GM11168 (cell line): ENCODE measurements around the gene CRNKL1.

Experiments
- in situ Hi-C: fragments of 300-500 bp; cut with MboI; formaldehyde crosslinking; loops from one replicate; pipeline ENCODE4 v1.12.0; 2022; ENCODE audit warnings: low sequenced_read_pairs; ENCODE audit not compliant: unreplicated experiment

CRNKL1 gene

DNA sequence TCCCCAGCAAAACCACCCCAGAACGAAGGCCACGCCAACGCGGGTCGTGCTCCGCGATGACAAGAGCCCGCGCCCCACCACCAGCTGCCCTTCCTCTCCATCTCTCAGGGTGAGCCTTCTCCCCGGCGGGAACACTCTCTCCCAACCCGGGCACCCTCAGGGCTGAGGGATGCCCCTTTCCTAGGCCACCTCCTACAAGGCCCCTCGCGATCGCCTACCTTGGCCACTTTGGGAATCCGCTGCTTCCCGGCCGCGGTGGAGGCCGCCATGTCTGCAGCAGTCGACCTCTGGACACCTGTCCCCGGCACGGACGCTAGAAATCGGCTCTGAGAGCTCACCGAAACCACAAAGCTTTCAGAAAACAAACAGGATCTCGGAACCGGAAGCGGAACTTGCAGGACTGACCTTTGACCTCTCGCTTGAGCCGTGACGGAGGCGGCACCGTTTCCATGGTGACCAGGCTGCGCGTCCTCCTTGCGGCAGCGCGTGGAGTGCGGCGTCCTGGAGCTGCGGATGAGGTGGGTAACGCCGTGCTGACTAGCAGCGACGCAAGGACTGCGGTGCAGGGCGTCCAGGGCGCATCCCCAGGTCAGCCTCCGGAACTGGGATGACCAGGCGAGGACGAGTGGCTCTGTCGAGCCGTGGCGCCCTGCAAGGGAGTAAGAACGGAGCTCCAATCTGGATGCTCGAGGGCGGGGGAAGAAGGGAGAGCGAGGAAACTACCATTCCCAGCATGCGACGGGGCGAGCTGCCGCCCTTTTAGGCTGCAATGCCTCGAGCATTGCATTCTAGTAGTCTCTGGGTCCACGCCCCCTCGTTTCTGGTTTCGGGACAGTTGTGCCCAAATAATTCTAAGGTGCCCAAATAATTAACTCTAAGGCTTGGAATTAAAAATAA is at the start of gene CRNKL1, which contains the start of gene CFAP61:
Gene CRNKL1 (minus strand): TSS at position 393 of the 897 bp plus-strand sequence. CDS start 124 bp downstream, at position 269.
Gene CFAP61 (plus strand): TSS at position 459 of the 897 bp plus-strand sequence. CDS start 4,122 bp downstream, outside the sequence.
- in situ Hi-C loops, result no loop called here

DNA sequence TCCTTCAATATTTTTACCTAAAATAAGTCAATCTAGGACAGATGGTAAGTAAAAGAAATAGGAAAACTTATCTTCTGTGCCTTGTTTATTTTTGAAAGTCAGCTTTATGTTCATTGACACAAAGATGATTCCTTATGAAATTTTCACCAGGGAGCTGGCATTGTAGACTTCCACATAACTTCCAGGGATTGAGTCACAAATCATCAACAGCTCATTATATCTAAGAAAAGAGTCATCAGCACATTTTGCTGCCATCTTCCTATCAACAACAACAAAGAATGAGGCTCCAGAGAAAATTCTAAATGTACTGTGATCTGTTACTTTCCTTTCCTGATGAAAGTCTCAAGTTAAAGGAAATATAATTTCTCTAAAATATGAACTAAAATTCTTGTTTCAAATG is 48.6 kb upstream of the CRNKL1 start:
- in situ Hi-C loops, result no loop called here

DNA sequence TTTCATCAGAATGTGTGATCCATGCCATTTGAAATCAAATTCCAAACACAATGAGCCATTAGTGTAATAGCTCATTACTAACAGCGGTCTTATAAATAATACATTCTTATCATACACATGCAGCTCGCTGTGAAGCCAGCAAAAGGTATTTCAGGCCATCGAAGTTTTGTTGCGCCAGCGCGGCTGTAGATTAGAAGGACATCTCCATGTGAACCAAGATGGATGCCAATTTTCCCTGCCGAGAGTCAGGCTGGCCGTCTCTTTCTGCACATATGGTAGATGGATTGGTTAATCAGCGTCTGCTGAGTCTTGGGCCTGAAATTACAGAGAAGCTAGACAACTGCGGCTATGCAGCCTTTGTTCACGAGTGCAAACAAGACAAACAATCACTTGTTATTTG is 44.2 kb upstream of the CRNKL1 start:
- in situ Hi-C loops, result loop anchor here (25.0 kb wide), 1 partner anchor 466 kb away; no protein-coding TSS in a partner anchor

DNA sequence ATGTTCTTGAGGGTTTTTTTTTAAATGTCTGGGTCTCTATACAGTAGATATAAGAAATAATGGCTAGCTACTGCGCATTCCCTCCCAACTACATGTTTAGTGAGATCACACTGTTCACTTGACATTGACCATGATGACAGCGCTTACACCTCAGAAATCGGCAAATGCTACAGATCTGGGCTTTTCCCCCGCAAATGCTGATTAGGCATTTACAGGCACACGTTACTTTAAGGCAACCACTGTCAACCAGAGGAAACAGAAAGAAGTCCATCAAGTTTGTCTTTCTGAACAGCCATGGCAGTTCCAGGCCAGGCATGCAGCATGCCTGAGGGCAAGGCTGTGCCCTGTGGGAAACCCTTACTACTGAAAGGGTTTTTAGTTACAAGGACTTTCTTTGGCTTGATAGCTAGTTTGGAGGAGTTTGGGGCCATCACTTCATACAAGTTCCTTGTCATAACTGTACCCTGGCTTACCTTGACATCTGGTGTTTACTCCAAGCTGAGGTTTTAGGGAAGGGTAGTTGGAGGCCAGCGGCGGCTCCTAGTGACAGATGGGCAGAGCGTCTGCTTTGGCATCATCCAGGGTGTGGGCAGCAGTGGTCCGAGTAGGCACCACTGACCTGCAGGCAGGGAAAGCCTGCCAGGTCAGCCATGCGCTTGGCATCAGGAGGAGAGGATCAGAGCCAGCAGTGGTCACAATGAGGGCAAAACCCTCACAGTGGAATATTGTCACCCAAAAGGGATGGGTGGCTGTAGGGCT is 43.0 kb upstream of the CRNKL1 start:
- in situ Hi-C loops, result loop anchor here (25.0 kb wide), 1 partner anchor 467 kb away; no protein-coding TSS in a partner anchor

DNA sequence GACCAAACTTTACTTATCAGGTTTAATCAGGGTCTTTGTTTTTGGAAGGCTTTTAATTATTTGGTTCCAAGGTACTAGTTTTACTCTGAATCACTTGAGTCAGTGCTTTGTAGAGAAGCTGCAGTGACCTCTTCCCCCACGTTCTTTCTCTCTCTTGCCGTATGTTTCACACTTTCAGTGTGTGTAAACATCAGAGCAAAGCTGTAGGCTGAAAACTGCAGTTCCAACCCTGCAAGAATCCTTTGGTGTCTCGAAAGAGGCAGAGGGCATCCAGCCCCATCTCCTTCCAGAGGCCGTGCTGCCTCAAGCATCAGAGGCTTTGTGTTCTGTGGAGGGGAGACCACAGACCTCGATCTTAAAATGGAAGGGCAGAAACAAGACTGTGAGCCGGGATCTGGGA is 42.1 kb upstream of the CRNKL1 start:
- in situ Hi-C loops, result loop anchor here (25.0 kb wide), 1 partner anchor 468 kb away; no protein-coding TSS in a partner anchor

DNA sequence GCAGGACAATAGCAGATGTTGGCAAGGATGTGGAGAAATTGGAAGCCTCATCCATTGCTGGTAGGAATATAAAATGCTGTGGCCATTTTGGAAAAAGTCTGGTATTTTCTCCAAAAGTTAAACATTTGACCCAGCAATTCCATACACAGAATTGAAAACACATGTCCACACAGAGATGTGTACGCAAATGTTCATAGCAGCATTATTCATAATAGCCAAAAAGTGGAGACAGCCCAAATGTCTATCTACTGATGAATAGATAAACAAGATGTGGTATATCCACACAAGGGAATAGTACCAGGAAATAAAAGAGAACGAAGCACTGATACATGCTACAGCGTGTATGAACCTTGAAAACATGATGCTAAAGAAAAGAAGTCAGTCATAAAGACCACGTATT is 40.6 kb upstream of the CRNKL1 start:
- in situ Hi-C loops, result loop anchor here (25.0 kb wide), 1 partner anchor 469 kb away; no protein-coding TSS in a partner anchor

DNA sequence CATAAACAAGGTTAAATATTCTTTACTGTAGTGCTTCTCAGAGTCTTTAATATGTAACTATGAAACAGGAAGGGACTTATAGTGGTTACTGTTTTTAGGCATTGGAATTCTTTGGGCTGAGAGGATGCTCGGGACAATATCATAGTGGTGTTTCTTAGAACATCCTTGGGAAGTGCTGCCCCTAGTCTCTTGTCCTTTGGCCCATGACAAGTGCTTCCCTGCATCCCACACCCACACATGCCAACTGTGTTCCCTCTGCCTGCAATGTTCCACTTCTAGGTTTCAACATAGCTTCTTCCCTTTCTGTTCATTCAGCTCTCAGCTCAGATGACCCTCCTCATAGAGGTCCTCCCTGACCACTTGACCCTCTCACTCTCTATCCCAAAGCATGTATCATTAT is 37.7 kb upstream of the CRNKL1 start:
- in situ Hi-C loops, result loop anchor here (5.0 to 25.0 kb wide), 2 partner anchors 147 to 472 kb away; no protein-coding TSS in a partner anchor

DNA sequence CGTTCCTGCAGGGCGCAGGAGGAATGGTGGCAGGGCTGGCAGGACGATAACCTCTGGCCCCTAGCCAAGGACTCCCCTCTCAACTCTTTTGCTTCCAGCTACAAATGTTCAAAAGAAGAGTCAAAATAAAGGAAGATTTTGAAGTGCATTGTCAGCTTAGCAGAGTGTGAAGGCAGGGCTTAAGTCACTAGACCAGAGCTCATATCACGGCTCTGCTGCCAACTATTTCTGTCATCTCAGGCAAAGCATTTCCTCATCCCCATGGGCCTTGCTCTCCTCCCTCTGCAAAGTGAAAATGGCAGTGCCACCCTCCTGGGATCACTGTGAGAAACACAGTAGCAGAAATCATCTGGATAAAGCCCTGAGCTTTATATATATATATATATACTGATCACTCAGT is 36.8 kb upstream of the CRNKL1 start:
- in situ Hi-C loops, result loop anchor here (5.0 to 25.0 kb wide), 2 partner anchors 148 to 473 kb away; no protein-coding TSS in a partner anchor

DNA sequence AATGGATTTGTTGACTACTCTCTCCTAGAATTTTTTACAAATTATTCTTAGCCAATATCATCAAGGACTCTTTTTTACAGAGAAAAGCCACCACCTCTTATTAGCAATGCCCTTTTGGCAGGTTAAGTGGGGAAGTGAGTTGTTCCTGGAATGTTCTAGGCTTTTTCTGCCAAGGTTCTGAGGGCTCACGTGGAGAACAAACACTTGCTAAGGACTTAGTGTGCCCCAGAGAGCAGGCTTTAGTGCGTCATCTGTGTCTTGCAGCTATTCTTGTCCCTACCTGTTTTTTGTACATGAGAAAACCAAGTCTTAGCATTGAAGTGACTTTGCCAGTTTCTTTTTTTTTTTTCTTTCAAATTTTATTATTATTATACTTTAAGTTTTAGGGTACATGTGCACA is 33.5 kb upstream of the CRNKL1 start:
- in situ Hi-C loops, result loop anchor here (5.0 to 25.0 kb wide), 2 partner anchors 151 to 476 kb away; no protein-coding TSS in a partner anchor

DNA sequence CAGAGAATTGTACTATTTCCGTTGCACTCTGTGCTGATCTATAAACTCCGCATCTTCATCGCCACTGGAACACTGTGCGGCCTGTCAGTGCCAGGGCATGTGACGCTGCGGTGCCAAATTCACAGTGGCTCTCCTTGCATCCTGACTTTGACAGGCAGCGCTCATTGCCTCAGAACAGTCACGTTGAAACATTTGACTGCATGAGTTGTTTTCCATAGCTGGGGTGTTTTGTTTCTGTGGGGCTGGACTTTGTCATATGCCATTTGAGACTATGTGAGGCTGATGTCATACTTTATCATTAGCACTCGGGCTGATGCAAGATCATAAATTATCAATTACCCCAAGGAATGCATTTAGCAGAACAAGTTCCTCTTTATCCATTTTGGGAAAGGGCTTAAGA is 32.8 kb upstream of the CRNKL1 start:
- in situ Hi-C loops, result loop anchor here (5.0 to 25.0 kb wide), 2 partner anchors 152 to 477 kb away; no protein-coding TSS in a partner anchor

DNA sequence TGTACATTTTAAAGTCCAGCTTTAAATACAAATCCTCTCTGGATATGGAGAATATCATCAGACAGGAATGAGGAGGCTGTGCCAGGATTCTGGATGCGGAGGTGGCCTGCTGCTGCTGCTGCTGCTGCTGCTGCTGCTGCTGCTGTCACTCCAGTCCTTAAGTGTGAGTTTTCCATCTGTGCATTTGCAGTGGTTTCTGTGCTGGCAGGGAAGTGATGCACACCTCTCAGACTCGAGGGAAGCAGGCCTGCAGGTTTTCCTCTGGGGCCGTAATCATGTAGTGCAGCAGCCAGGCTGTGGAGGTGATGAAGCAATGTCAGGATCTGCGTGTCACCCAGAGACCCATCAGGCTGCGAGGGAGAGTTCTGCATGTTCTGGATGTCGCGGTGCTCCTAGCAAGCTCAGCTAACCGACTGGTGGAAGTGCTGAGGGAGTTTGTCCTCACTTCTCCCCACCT is 32.1 kb upstream of the CRNKL1 start:
- in situ Hi-C loops, result loop anchor here (25.0 kb wide), 1 partner anchor 478 kb away; no protein-coding TSS in a partner anchor

DNA sequence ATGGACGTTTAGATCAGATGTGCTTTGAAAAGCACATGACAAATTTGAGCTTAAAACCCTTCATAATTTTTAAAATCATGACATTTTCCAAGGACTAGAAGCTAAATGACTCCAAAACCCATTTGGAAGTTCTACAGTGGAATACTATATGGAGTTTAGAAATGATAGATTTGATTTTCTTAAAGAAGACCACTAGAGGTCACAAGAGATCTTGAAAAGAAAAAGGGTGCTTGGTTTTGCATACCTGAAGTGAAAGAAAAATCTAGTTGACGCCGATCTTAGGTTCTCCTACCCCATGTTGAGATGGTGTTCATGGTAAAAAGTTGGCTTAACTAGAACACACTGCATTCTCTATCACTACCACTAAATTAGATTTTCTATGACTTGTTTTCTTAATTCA is 31.5 kb upstream of the CRNKL1 start:
- in situ Hi-C loops, result loop anchor here (25.0 kb wide), 1 partner anchor 478 kb away; no protein-coding TSS in a partner anchor

DNA sequence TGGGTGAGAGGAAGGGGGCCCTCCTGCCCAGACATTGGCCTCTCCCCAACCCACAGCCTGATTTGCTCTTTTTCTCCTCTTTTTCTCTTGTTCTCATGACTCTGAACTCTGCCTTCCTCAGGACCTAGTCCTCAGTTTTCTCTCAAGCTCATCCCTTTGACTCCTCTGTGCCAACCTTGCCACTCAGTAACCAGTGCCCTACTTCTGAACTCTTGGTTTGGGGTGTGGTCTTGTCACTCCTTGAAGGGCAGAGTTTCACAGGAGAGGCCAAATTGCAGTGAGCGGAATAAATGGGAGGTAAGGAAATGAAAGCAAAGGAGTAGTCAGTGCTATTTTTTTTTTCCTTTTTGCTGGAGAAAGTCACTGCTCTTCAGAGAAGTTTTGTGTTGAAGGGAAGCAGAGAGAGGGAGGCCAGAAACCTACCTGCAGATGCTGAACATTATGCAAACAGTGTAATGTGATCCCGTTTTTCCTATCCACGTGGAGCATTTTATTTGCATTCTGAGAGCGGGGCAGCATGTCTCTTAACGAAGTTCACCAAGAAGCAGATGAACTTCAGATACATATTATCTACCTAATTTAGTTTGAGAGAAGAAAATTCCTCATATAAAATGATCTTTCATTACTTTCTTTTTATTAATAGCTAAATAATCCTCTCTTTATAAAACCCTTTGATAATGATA is 27.0 kb upstream of the CRNKL1 start:
- in situ Hi-C loops, result loop anchor here (25.0 kb wide), 1 partner anchor 483 kb away; no protein-coding TSS in a partner anchor

DNA sequence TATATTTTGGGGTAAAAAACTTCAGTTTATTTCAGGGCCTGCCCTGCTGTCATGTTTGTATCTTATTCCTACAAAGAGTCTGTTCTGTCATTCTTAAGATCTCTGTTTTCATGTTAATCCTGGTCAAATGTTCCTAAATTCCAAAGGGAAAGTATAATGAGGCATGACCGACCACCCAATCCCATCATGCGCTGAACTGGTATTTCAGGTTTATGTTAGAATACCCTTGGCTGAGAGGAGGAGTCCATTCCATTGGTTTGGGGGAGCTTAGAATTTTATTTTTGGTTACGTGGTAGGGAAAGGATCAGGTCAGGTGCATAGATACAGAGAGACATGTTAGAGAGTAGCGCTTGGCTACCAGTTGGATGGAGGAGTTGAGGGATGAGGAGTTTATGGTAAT is 25.8 kb upstream of the CRNKL1 start:
- in situ Hi-C loops, result loop anchor here (25.0 kb wide), 1 partner anchor 484 kb away; no protein-coding TSS in a partner anchor

DNA sequence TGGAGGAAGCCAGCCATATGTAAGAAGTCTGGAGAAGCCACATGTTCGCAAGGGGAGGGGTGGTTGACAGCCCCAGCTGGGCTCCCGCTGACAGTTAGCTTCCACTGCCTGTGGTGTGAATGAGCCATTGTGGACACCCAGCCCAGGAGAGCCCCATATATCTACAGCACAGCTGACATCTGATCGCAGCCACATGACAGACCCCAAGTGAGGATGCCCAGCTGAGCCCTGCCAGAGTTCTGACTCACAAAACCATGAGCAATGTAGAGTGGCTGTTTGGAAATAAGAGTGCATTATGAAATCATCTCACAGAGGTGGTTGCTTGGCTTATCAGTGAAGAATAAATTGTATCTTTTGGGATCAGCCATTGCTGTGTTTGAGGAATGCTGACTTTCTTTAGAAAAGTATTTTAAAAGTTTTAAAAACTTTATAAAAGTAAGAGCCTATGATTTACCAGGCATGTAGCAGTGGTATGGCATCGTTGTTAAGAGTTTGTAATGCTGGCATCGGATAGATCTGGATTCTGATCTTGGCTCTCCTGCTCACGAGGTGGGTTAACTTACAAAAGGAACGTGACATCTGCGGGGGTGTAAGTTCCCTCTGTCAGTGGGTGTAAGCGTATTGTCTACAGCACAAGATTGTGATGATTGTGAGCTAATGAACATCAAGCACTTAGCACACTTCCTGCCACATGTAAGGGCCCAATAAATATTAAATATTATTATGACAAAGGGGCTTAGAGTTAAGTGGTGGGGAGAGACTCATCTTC is 24.2 kb upstream of the CRNKL1 start:
- in situ Hi-C loops, result loop anchor here (25.0 kb wide), 1 partner anchor 486 kb away; no protein-coding TSS in a partner anchor

DNA sequence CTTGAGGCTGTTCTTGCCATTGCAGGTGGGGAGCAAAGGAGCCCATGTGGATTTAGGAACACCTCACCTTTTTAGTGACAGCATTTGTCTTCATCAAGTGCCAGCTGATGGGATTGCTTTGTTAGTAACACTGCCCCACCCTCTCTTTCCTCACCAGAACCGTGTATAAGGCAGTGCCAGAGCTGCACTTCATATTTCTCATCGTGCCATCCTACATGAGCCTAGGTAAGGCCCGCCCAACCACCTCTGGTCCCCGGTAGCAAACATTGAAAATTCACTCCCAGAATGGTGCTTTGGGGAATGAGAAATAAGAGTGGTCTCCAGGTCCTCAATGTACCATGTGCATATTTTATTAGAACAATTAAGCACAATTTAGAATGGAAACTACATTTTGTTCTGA is 22.8 kb upstream of the CRNKL1 start:
- in situ Hi-C loops, result loop anchor here (25.0 kb wide), 1 partner anchor 487 kb away; no protein-coding TSS in a partner anchor

DNA sequence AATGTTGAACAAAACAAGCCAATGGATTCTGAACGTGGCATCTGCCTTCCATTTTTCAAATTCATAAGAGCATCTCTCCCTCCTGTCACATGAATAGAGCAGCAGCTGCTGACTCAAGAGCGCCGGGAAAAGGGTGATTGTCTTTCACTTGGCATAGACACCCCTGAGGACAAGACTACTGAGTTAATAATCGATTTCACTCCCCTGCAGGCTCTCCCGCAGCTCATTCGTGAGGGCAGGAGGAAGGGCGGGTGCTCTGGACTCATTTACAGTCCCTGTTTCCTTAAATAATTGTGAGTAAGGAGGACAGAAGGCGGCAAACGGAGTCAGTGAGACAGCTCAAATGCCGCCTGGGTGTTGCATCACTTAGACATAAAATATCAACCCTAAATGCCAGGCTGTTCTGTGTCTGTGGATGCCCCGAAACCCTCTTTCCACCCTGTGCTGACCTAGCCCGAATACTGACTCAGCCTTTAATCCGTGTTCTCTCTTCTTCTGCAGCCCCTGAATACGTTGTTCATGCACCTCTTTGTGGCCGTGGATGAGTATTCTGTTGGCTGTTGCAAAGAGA is 21.6 kb upstream of the CRNKL1 start:
- in situ Hi-C loops, result no loop called here
